HG03342 (cell line): ENCODE measurements around the gene ULBP1.
"Not testable (repeated sequence)": the region's sequence is repeated elsewhere in the genome, so short reads cannot be mapped to it uniquely, and the experiment has no call there.

Experiments used
- ATAC-seq: cut with Tn5 transposase; IDR thresholded peaks from one replicate; pipeline ENCODE4 v1.9.1; 2021; ENCODE audit warnings: mild to moderate bottlenecking, moderate library complexity; ENCODE audit not compliant: unreplicated experiment

ULBP1 gene

GRCh38 chr6:150003599-150003998 lies 39.9 kb downstream of the ULBP1 start:
- not testable (repeated sequence) for ATAC-seq

- peak; percentile 20 for ATAC-seq
These were observed 40.5 kb downstream of the ULBP1 start for GRCh38 chr6:150004101-150004782.

GRCh38 chr6:150004783-150005717 lies 41.3 kb downstream of the ULBP1 start:
- peak; percentile 67 for ATAC-seq

GRCh38 chr6:150005761-150006651 lies 42.3 kb downstream of the ULBP1 start:
- no peak for ATAC-seq

- ATAC-seq = no peak
These were observed 43.3 kb downstream of the ULBP1 start for GRCh38 chr6:150006961-150007464.

- ATAC-seq = no peak
These were observed 44.8 kb downstream of the ULBP1 start for GRCh38 chr6:150008588-150008987.

- not testable (repeated sequence) for ATAC-seq
These were observed 49.4 kb downstream of the ULBP1 start for GRCh38 chr6:150012846-150013784.

- not testable (repeated sequence) for ATAC-seq
These were observed 50.3 kb downstream of the ULBP1 start for GRCh38 chr6:150013785-150014622.

GRCh38 chr6:150014623-150015280 lies 51.0 kb downstream of the ULBP1 start:
- not testable (repeated sequence) for ATAC-seq

- ATAC-seq = not testable (repeated sequence)
These were observed 51.7 kb downstream of the ULBP1 start for GRCh38 chr6:150015281-150016001.

GRCh38 chr6:150016324-150017185 lies 52.8 kb downstream of the ULBP1 start:
- ATAC-seq = peak; percentile 63

GRCh38 chr6:150017186-150017521 lies 53.4 kb downstream of the ULBP1 start:
- not testable (repeated sequence) for ATAC-seq

- no peak for ATAC-seq
These were observed 55.3 kb downstream of the ULBP1 start for GRCh38 chr6:150018846-150019580.

- not testable (repeated sequence) for ATAC-seq
These were observed 58.1 kb downstream of the ULBP1 start for GRCh38 chr6:150021870-150022269.
